AG08396 (cell line): Measurements from ENCODE around the gene LEFTY1.
A peak's percentile ranks its signal among the peaks of the same experiment; 100 is the strongest.
"Not testable (repeated sequence)": the region's sequence is repeated elsewhere in the genome, so short reads cannot be mapped to it uniquely, and the experiment has no call there.

ENCODE experiments used
- DNase-seq: peaks from one replicate; pipeline ENCODE4 v3.0.0; 2012; ENCODE audit warnings: low spot score, mixed read lengths

Gene LEFTY1

GRCh38 chr1:225887554-225888288 is 1.2 kb downstream of the LEFTY1 start:
- DNase-seq = not testable (repeated sequence)

- DNase-seq = no peak
Observed at GRCh38 chr1:225887030-225887314, 2.0 kb downstream of the LEFTY1 start.

- DNase-seq = no peak
Observed at GRCh38 chr1:225886159-225887029, 2.6 kb downstream of the LEFTY1 start.

- DNase-seq = no peak
Observed at GRCh38 chr1:225885336-225885735, 3.6 kb downstream of the LEFTY1 start.

- DNase-seq = no peak
Observed at GRCh38 chr1:225883616-225884265, 5.2 kb downstream of the LEFTY1 start.

- peak; percentile 84 for DNase-seq
Observed at GRCh38 chr1:225882694-225883615, 6.0 kb downstream of the LEFTY1 start.

- DNase-seq = peak; percentile 98
Observed at GRCh38 chr1:225881959-225882693, 6.8 kb downstream of the LEFTY1 start, which contains the start of gene TMEM63A. TMEM63A (minus strand) TSS chr1:225882380; CDS start chr1:225877580, 4,800 bp downstream.

GRCh38 chr1:225881081-225881958 is 7.6 kb downstream of the LEFTY1 start:
- DNase-seq = peak; percentile 67

GRCh38 chr1:225880636-225881035 is 8.3 kb downstream of the LEFTY1 start:
- no peak for DNase-seq

- DNase-seq = no peak
Observed at GRCh38 chr1:225880222-225880588, 8.7 kb downstream of the LEFTY1 start.

- no peak for DNase-seq
Observed at GRCh38 chr1:225879521-225880221, 9.3 kb downstream of the LEFTY1 start.

GRCh38 chr1:225878282-225878681 is 10.7 kb downstream of the LEFTY1 start:
- DNase-seq = no peak

- peak; percentile 64 for DNase-seq
Observed at GRCh38 chr1:225877580-225877979, 11.4 kb downstream of the LEFTY1 start.

GRCh38 chr1:225876900-225877510 is 11.9 kb downstream of the LEFTY1 start:
- DNase-seq = no peak

- no peak for DNase-seq
Observed at GRCh38 chr1:225875044-225875815, 13.7 kb downstream of the LEFTY1 start.

GRCh38 chr1:225874431-225874830 is 14.5 kb downstream of the LEFTY1 start:
- DNase-seq = no peak

GRCh38 chr1:225873281-225873850 is 15.6 kb downstream of the LEFTY1 start:
- DNase-seq = no peak

- DNase-seq = no peak
Observed at GRCh38 chr1:225872075-225872430, 16.9 kb downstream of the LEFTY1 start.
